GM12878 (cell line): ENCODE data around the gene SUSD6.

Experiments used
- ASH2L ChIP-seq: fragments of 300-600, 200-600 bp; sonication (generic); IDR thresholded peaks from 2 replicates; pipeline ENCODE4 v1.6.1; 2017; ENCODE audit warnings: low read depth, mild to moderate bottlenecking, borderline replicate concordance
- BHLHE40 ChIP-seq, 2 experiments: fragments of 450-650 bp in 1 of 2; IDR thresholded peaks; 2 replicates each; pipeline ENCODE4 v1.6.1; 2011 to 2017; ENCODE audit warnings: low read depth in 2 of 2, borderline replicate concordance in 1 of 2, improper control_type of control experiment in 1 of 2, low read length in 1 of 2, mild to moderate bottlenecking in 1 of 2
- CBX5 ChIP-seq: sonication (generic); IDR thresholded peaks from 2 replicates; pipeline ENCODE4 v1.6.1; 2016; ENCODE audit warnings: low read depth, moderate library complexity, mild to moderate bottlenecking, inconsistent platforms
- EP300 ChIP-seq, 2 experiments: fragments of 150-350 bp in 1 of 2; IDR thresholded peaks; 2 replicates each; pipeline ENCODE4 v1.6.1; 2011 to 2012; ENCODE audit warnings: low read depth in 2 of 2, low read length in 2 of 2, borderline replicate concordance in 1 of 2, improper control_type of control experiment in 1 of 2, inconsistent platforms in 1 of 2; ENCODE audit not compliant: control insufficient read depth in 1 of 2
- GABPA ChIP-seq: IDR thresholded peaks from 2 replicates; pipeline ENCODE4 v1.6.1; 2014; ENCODE audit warnings: antibody characterized with exemption, low read depth, mild to moderate bottlenecking, inconsistent platforms
- NFIC ChIP-seq: IDR thresholded peaks from 2 replicates; pipeline ENCODE4 v1.6.1; 2012; ENCODE audit warnings: low read depth, mild to moderate bottlenecking, inconsistent platforms, low read length, moderate library complexity
- PAX8 ChIP-seq: fragments of 450-650 bp; IDR thresholded peaks from 2 replicates; pipeline ENCODE4 v1.6.1; 2017; ENCODE audit warnings: mild to moderate bottlenecking, moderate library complexity
- POLR2AphosphoS5 ChIP-seq: IDR thresholded peaks from 2 replicates; pipeline ENCODE4 v1.6.1; 2011; ENCODE audit warnings: mild to moderate bottlenecking, low read length, inconsistent platforms
- RAD21 ChIP-seq: IDR thresholded peaks from 2 replicates; pipeline ENCODE4 v1.6.1; 2011; ENCODE audit warnings: mild to moderate bottlenecking, low read depth, low read length, moderate library complexity; ENCODE audit not compliant: insufficient read depth
- RFX5 ChIP-seq: IDR thresholded peaks from 2 replicates; pipeline ENCODE4 v1.6.1; 2011; ENCODE audit warnings: low read depth, low read length, improper control_type of control experiment
- SMAD1 ChIP-seq: fragments of 450-650 bp; IDR thresholded peaks from 2 replicates; pipeline ENCODE4 v1.6.1; 2018; ENCODE audit warnings: mild to moderate bottlenecking, low read depth; ENCODE audit not compliant: partially characterized antibody
- TAF1 ChIP-seq: IDR thresholded peaks from 2 replicates; pipeline ENCODE4 v1.6.1; 2011; ENCODE audit warnings: mild to moderate bottlenecking, low read depth, low read length, borderline replicate concordance
- TF ChIP-seq, protein P1 (sequence below), 3 experiments: IDR thresholded peaks in 2 of 3; conservative IDR thresholded peaks in 1 of 3; 2 replicates each; pipeline ENCODE4 v1.5.1; 2011; ENCODE audit warnings: low read depth in 3 of 3, low read length in 3 of 3, mild to moderate bottlenecking in 3 of 3, control low read depth in 2 of 3, moderate library complexity in 2 of 3, inconsistent platforms in 1 of 3, mixed read lengths in 1 of 3; ENCODE audit not compliant: control insufficient read depth in 2 of 3, insufficient read depth in 1 of 3; ENCODE audit errors: extremely low read depth in 1 of 3
- TF ChIP-seq, protein P2 (sequence below): fragments of 450-650 bp; IDR thresholded peaks from 2 replicates; pipeline ENCODE4 v1.6.1; 2018; ENCODE audit warnings: borderline replicate concordance, mild to moderate bottlenecking; ENCODE audit not compliant: partially characterized antibody

DNA sequence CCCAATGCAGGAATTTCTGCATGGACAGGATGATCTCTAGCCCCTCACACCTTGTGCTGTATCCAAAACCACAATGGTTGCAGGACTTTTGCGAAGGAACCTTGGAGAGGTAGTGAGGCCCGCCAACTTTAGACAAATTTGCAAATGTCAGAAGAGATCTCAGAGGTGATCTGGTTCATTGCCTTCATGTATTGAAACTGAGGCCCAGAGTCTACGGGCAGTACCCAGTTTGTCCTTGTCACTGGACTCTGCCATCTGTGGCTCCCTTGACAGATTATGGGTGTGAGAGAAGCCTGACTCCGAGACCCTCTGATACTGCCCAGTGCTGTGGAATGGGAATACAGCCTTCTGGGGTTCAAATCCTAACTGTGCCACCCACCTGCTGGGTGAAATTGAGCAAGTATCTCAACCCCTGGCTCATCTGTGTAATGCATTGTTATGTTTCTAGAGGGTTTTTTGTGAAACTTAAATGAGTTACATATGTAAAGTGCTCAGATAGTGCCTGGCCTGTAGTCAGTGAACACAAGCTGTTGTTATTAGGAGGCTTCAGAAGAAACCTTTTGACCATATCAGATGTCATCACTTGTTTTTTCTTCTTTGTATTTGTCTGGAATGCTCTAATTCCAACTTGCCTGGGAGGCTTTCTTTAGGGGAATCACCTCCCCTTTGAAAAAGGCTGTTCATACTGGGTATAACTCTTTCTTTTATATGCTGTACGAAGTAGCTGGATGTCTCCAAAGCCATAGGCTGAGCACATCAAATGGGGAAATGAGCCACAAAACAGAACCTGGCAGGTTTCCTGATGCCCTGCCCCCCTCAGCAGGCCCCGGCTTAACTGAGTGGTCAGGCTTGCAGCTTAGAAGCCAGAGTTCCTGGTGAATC lies 84.2 kb downstream of the SUSD6 start:
- TF ChIP-seq RAD21 (no peak), SMAD1 (no peak), CBX5 (no peak), TAF1 (no peak), BHLHE40 (IDR thresholded peaks at IDR 0.05; ENCODE audit: borderline replicate concordance in 1 of 2, low read depth in 2 of 2, low read length in 1 of 2) (no peak), GABPA (no peak), NFIC (no peak), POLR2AphosphoS5 (no peak), ASH2L (no peak), RFX5 (no peak), PAX8 (no peak), EP300 (IDR thresholded peaks at IDR 0.05; ENCODE audit: borderline replicate concordance in 1 of 2, control insufficient read depth in 1 of 2, low read depth in 2 of 2, low read length in 2 of 2) (no peak)
- TF ChIP-seq, protein P1, sequence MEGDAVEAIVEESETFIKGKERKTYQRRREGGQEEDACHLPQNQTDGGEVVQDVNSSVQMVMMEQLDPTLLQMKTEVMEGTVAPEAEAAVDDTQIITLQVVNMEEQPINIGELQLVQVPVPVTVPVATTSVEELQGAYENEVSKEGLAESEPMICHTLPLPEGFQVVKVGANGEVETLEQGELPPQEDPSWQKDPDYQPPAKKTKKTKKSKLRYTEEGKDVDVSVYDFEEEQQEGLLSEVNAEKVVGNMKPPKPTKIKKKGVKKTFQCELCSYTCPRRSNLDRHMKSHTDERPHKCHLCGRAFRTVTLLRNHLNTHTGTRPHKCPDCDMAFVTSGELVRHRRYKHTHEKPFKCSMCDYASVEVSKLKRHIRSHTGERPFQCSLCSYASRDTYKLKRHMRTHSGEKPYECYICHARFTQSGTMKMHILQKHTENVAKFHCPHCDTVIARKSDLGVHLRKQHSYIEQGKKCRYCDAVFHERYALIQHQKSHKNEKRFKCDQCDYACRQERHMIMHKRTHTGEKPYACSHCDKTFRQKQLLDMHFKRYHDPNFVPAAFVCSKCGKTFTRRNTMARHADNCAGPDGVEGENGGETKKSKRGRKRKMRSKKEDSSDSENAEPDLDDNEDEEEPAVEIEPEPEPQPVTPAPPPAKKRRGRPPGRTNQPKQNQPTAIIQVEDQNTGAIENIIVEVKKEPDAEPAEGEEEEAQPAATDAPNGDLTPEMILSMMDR (IDR thresholded peaks at IDR 0.05 in 2 of 3, conservative IDR thresholded peaks at IDR 0.05 in 1 of 3; ENCODE audit: control insufficient read depth in 2 of 3, extremely low read depth in 1 of 3, insufficient read depth in 1 of 3, low read depth in 3 of 3, low read length in 3 of 3) = no peak
- TF ChIP-seq, protein P2, sequence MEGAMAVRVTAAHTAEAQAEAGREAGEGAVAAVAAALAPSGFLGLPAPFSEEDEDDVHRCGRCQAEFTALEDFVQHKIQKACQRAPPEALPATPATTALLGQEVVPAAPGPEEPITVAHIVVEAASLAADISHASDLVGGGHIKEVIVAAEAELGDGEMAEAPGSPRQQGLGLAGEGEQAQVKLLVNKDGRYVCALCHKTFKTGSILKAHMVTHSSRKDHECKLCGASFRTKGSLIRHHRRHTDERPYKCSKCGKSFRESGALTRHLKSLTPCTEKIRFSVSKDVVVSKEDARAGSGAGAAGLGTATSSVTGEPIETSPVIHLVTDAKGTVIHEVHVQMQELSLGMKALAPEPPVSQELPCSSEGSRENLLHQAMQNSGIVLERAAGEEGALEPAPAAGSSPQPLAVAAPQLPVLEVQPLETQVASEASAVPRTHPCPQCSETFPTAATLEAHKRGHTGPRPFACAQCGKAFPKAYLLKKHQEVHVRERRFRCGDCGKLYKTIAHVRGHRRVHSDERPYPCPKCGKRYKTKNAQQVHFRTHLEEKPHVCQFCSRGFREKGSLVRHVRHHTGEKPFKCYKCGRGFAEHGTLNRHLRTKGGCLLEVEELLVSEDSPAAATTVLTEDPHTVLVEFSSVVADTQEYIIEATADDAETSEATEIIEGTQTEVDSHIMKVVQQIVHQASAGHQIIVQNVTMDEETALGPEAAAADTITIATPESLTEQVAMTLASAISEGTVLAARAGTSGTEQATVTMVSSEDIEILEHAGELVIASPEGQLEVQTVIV = no peak
